GM21576 (cell line): ENCODE data around the gene ZBTB42.
"Not testable (repeated sequence)": the region's sequence is repeated elsewhere in the genome, so short reads cannot be mapped to it uniquely, and the experiment has no call there.

Source experiments
- ATAC-seq: cut with Tn5 transposase; IDR thresholded peaks from one replicate; pipeline ENCODE4 v1.9.1; 2021; ENCODE audit warnings: mild to moderate bottlenecking, moderate library complexity; ENCODE audit not compliant: unreplicated experiment

Gene ZBTB42

DNA sequence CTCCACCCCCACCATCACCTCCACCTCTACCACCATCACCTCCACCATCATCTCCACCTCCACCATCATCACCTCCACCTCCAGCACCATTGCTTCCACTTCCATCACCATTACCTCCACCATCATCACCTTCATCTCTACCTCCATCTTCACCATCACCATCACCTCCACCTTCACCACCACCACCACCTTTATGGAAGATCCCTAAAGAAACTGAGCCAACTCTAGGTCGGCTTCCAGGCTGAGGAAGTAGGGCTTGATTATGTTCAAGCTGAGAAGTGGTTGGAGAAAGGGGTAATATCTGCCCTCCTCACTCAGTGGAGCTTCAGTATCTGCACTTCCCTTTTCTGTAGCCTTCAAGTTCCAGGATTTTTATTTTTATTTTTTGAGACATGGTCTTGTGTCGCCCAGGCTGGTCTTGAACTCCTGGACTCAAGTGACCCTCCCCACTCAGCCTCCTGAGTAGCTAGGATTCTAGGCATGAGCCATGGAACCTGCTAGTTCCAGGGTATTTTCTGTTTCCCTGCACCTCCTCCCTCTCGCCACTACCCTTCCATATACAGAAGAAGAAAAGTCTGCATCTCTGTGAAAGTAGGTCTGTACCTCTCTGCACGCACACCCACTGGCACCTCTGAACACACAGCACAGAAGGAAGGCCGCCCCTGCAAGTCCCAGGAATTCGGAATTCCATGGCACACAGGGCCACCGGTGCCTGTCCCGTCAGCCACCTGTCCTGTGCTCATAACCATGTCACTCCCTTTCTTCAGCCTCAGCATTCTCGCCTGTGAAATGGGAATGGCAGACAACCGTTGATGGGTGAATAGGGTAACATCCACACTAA, 5.9 kb downstream of the ZBTB42 start:
- ATAC-seq: no peak

DNA sequence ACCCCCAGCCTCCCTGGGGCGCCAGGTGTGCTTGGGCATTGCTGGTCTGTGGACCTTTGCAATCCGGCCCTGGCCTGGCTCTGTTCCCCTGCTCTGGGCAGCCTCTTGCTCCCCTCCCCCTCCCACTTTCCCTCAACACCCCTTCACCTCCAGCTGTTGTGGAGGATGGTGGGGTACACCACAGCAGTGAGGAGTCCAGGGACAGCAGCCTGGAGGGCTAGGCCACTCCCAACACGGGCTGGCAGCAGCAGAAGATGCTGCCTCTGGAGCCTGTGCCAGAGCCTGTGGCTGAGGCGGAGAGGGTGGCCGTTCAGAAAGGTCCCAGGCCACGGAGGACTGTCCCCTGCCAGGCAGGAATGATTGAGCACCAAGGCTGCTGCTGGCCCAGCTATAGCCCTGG, 7.6 kb downstream of the ZBTB42 start:
- ATAC-seq: no peak

DNA sequence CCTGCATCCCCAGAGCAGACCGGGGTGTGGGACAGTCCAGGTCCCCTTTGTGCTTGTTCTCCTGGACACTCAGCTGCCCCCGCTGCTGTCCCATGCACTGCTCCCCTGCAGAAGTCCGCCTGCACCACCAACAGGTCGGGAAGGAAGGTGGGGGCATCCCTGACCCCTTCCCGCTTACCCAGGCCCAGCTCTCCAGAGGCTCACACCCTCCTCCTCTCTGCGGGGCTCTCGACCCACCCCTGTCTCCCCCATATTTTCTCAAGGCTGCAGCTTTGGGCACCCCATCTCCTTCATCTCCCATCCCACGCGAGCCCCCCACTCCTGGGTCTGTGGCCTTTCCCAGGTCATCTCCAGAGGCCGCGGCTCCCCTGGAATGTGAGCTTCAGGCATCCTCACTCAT, 9.4 kb downstream of the ZBTB42 start:
- ATAC-seq: no peak

DNA sequence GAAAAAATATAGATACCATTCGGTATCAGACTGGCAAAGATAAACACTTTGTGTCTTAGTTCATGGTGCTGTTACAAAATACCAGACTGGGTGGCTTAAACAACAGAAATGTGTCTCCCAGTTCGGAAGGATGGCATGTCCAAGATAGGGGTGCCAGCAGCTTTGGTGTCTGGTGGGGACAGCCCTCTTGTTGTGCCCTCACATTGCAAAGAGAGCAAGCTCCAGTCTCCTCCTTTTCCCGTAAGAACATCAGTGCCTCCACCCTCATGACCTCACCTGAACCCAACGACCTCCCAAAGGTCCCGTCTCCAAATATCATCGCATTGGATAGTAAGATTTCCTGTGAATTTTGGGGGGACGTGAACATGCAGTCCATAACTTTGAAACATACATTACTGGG, 12.4 kb downstream of the ZBTB42 start:
- no peak for ATAC-seq

DNA sequence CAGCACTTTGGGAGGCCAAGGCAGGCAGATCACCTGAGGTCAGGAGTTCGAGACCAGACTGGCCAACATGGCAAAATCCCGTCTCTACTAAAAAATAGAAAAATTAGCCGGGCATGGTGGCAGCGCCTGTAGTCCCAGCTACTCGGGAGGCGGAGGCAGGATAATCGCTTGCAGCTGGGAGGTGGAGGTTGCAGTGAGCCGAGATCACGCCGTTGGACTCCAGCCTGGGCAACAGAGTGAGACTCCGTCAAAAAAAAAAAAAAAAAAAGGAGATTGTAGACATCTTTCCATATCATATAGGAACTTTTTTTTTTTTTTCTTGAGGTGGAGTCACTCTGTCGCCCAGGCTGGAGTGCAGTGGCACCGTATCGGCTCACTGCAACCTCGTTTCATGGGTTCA, 13.8 kb downstream of the ZBTB42 start:
- ATAC-seq: not testable (repeated sequence)

DNA sequence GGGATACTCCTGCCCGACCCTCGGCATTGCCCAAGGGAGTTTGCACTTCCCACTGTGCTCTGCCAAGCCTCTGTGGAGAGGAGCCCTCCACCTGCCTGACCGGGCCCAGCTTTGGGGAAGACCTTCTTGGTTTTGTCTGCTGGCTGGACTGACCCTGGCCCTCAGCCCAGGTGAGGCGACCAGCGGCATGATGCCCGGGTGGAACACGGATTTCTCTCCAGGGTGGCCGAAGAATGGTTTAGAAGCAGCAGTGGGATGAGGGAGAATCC, 15.6 kb downstream of the ZBTB42 start:
- peak; percentile 3 for ATAC-seq

DNA sequence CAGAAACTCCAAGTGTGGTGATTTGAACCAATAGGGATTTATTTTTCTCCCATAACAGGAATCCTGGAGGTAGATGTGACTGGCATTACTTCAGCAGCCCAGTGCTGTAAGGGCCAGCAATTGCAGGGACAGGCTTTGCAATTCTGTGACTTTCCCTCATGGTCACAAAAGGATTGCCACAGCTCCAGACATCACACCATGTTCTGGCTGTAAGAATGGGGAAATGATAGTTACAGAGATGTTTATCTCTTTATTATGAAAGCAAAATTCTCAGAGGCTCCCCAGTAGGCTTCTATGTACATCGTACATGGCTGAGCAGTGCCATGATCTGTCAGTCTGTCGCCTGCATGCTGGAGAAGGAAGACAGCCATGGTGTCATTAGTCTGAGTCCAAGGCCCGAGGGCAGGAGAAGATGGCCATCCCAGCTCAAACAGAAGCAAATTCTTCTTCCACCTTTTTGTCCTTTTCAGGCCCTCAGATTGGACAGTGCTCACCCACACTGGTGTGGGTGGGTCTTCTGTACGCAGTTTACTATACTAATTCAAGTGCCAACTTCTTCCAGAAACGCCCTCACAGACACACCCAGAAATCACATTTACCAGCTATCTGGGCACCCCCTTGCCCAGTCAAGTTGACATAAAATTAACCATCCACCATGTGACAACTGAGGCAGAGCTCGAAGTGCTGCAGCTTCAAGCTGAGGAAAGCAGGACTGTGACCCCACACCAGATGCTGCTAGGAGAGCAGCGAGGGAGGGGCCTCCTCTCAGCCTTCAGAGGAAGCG, 17.2 kb downstream of the ZBTB42 start:
- ATAC-seq: no peak

DNA sequence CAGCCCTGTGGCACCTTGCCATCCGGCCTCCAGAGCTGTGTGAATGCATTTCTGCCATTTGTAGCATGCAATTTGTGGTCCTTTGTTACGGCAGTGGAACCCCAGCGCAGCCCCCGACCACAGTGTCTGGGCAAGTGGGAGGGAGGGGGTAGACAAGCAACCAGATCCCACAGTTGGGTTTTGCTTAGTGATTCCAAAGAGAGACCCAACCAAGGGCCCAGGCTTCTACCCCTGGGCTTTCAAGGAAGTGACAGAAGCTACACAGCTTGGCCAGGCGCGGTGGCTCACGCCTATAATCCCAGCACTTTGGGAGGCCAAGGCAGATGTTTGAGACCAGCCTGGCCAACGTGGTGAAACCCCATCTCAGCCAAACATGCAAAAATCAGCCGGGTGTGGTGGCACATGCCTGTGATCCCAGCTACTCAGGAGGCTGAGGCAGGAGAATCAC, 17.8 kb downstream of the ZBTB42 start:
- no peak for ATAC-seq

DNA sequence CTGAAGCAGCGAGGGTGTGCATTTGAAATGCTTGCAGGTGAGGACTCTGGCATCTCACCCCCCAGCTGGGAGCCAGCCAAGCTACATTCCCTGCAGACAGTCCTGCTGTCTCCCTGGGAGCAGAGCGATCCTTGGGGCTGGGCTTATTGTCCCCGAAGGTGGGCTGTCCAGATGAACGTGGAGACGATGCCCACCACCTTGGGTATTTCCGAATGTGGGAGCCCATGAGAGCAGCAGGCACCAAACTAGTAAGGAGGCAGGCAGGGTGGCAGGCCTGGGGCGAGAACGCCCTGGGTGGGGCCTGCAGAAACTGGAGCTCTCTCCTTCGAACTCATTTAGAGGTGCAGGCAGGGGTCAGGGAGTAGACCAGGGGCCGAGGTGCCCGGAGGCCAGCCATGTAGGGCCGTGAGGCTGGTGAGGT, 18.5 kb downstream of the ZBTB42 start:
- ATAC-seq: no peak

DNA sequence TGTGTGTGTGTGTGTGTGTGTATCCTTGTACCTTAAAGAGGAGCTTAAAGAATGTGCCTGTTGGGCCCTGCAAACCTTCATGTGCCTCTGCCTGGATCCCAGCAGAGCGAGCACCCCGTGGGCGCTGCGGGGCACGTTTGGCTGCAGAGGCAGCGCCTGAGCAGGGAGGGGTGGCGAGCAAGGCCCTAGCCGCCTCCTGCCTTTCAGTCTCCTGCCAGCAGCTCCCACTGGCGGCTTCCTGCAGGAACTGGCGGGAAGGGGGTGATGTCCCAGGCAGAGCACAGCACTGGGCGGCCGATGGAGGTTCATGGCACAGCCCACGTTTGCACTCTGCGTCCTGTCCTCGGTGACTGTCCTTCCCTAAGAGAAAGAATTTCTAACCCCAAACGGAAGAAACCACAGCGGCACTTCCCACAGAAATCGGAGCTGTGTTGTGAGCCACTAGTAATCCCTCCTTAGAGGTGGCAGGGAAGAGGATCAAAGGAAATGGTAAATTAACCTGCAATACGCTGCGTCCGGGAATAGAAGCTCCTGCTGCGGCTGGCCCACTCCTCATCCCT, 19.8 kb downstream of the ZBTB42 start:
- ATAC-seq: no peak

DNA sequence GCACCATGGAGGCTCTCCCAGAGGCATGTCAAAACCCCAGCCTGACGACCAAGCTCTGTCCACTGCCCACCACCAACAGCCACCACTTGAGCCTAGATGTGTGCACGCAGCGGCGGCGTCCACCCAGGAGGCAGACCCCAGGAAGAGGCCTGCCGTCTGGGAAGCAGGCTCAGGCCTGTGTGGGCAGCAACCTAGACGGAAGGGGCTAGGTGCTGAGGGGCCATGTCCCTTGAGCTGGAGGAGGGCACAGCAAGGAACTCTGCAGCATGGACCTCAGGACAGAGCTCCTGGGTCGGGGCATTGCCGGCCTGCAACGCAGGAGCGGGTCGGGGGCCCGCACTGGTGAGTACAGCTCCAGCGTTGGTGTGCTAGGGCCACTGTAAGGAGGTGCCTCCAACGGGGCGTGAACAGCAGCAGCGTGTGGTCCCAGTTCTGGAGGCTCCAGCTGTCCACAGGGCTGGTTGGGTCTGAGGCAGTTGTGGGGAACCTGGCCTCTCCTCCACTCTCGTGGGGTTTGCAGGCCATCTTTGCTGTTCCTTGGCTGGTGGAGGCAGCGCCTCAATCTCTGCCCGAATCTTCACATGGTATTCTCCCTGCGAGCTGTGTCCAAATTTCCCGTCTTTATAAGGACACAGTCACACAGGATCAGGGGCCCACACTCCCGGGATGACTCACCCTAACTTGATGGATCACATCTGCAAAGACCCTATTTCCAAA, 20.5 kb downstream of the ZBTB42 start:
- ATAC-seq: no peak

DNA sequence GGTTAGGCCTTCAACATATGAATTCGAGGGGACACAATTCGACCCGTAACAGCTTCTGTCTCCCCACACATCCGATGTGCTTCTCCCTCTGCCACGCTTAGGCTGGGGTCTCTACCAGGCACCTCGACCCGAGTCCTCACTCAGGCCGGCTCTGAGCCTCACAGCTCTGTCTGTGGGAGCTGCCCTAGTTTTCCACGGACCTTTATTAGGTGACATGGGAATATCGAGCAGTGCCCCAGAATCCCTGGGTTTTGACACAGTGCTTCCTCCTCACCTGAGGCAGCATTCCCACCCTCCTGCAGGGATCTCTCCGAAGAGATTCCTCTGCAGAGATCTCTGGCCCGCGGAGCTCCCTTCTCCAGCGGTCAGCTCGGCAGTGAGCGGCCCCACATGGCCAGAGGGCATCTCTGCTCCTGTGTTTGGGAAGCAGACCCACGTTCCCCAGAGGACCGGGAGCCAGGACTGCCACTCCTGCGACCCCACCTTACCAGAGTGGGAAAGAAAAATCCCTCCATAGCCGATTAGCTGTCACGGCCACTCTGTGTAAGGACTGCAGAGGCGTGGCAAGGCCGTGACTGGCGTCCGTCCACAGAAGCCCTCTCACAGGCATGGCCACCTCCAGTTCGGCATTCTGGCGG, 21.2 kb downstream of the ZBTB42 start:
- no peak for ATAC-seq

DNA sequence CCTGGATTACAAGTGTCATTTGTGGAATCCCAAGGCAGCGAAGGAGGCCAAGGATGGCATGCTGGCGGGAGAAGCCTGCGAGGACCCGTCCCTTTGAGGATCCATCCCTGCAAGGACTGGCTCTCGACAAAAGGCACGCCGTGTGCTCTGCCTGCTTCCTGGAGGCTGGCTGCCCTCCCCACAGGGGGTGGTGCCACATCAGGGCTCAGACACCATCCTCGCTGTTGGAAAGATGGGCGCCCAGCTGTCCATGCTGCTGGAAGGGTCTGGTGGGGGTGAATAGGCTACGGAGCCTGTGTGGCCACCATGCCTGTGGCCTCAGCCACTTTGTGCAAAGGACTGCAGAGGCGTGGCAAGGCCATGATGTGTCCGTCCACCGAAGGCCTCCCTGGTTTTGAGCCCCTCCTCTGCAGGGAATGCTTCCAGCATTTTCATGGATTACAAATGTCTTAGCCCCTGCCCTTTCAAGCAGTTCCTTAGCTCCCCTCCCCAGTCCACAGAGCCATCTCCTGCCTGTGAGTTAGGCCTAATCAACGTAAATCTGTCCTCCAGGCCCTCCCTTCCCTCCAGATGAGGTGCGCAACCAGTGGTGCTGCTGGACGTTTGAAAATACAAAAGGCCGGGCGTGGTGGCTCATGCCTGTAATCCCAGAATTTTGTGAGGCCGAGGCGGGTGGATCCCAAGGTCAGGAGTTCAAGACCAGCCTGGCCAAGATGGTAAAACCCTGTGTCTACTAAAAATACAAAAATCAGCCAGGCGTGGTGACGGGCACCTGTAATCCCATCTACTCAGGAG, 22.1 kb downstream of the ZBTB42 start:
- ATAC-seq: no peak

DNA sequence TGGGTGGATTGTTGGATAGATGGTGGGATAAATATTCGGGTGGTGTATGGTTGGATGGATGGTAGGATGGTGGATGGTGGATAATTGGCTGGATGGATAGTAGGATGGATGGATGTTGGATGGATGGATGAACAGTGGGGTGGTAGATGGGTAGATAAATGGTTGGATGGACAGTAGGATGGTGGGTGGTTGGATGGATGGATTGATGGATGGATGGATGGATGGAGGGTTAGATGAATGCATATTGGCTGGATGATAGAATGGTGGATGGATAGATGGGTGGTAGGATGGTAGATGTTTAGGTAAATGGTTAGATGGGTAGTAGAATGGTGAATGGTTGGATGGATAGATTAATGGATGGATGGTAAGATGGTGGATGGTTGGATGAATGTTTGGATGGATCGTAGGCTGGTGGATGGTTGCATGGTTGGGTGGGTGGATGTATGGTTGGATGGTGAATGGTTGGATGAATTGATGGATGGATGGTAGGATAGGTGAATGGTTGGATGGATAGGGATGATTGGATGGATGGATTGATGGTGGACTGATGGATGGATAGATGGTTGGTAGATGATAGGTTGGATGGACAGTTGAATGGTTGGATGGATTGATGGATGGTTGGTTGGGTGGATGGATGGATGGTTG, 23.6 kb downstream of the ZBTB42 start:
- no peak for ATAC-seq

DNA sequence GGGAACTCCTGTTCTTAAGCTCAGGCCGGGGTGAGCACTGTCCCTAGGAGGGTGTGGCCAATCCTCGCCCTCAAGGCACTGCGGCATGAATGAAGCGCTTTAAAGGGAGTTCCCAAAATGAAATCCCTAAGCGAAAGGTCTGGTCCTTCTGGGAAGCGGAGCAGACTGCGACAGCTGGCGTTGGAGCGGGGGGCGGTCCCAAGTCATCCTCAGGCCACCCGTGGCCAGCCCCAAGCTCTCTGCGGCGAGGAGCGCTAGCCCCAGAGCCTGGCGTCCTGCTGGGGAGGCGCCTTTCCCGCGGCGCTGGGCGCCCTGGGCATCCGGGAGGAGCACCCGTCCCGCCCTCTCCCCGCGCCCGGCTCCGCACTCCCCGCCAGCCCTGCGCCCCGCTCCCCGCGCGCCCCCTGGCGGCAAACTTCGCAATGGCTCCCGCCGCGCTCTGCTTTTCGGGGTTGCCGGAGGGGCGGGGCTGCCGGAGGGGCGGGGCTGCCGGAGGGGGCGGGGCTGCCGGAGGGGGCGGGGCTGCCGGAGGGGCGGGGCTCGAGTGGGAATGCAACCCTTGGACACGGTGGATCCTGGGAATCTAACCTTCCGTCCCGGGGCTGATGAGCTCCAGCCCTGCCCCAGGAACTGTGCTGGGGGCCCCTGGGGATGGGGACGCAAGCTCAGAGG, 25.4 kb downstream of the ZBTB42 start:
- peak; percentile 83 for ATAC-seq

DNA sequence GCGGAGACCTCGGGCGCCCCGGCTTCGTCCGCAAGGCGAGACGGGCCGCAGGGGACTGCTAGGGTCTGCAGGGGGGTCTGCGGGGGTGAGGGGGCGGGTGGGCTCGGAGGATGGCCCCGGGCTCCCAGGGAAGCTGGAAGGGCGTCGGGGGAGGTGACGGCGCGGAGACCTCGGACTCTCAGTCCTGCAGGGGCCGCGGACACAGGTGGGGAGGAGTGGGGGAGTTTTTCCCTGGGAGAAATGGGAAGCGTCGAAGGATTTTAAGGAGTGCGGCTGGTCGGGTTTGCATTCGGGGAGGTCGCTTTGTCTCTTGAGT, 25.9 kb downstream of the ZBTB42 start:
- no peak for ATAC-seq

DNA sequence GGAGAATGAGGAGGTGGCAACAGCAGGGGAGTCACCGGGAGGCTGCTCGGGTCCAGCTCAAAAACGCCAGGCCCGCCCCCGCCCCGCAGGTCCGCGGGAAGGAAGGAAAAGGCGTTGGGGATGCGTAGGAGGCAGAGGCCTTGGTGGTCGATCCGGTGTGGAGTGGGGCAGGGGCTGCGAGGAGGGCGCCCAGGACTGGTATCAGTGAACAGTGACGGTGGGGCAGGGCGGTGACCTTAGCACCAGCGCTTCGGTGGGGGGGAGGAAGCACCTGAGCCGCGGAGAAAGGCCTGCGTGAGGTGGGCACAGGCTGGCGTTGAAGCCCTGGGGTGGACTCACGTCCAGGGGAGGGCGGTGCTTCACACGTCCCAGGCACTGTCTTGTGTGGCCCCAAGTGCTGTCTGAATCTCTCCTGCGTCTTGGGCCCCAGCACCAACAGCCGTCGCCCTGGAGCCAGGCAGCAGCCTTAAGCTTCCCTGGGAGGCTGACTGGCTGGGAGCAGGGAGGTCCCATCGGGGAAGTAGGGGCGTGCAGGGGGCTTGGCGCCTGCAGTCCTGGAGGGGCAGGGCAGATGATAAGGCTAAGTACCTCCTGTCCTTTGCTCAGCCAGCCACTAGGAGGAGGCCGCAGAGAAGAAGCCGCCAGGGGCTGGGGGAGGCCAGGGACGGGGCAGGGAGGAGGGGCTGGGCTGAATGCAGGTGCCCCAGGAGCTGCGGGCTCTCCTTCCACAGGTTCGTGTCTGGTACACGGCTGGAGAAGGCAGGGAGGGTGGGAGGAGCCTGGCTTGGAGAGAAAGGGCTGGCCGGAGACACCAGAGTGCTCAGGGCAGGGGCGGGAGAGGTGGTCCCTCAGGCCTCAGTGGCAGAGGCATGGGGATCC, 26.5 kb downstream of the ZBTB42 start:
- no peak for ATAC-seq

DNA sequence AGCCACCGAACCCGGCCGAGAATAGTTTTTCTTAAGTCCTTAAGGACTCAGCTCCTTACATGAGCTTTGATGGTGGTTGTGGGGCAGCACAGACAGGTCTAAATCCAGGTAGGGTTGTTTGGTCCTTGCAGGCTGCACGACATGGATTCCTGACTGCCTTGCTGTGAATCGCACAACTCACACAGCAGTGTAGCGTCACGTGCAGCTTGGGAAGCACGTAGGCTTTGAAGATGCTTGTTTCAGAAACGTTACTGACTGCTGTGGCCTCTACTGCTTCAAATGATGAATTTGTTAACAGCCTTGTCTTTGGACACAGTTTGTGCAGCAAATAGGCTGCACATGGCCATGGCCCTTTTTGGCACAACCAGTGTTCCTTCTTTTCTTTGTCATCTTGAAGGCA, 29.9 kb downstream of the ZBTB42 start:
- no peak for ATAC-seq
